ENCODE measurements around the gene IGF2BP3.

GRCh38 chr7:23471106-23471859, 992 bp upstream of the IGF2BP3 start:
- TF ChIP-seq EZH2phosphoT487 (IDR thresholded peaks at IDR 0.05) (no peak), CTCF (IDR thresholded peaks at IDR 0.05) (no peak), EZH2 (IDR thresholded peaks at IDR 0.05) (no peak)

All from neural progenitor cell (in vitro differentiated cells).